ENCODE results near the gene GPAM.
"Not testable (repeated sequence)": the region's sequence is repeated elsewhere in the genome, so short reads cannot be mapped to it uniquely, and the experiment has no call there.

GPAM gene, protein sequence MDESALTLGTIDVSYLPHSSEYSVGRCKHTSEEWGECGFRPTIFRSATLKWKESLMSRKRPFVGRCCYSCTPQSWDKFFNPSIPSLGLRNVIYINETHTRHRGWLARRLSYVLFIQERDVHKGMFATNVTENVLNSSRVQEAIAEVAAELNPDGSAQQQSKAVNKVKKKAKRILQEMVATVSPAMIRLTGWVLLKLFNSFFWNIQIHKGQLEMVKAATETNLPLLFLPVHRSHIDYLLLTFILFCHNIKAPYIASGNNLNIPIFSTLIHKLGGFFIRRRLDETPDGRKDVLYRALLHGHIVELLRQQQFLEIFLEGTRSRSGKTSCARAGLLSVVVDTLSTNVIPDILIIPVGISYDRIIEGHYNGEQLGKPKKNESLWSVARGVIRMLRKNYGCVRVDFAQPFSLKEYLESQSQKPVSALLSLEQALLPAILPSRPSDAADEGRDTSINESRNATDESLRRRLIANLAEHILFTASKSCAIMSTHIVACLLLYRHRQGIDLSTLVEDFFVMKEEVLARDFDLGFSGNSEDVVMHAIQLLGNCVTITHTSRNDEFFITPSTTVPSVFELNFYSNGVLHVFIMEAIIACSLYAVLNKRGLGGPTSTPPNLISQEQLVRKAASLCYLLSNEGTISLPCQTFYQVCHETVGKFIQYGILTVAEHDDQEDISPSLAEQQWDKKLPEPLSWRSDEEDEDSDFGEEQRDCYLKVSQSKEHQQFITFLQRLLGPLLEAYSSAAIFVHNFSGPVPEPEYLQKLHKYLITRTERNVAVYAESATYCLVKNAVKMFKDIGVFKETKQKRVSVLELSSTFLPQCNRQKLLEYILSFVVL

DNA sequence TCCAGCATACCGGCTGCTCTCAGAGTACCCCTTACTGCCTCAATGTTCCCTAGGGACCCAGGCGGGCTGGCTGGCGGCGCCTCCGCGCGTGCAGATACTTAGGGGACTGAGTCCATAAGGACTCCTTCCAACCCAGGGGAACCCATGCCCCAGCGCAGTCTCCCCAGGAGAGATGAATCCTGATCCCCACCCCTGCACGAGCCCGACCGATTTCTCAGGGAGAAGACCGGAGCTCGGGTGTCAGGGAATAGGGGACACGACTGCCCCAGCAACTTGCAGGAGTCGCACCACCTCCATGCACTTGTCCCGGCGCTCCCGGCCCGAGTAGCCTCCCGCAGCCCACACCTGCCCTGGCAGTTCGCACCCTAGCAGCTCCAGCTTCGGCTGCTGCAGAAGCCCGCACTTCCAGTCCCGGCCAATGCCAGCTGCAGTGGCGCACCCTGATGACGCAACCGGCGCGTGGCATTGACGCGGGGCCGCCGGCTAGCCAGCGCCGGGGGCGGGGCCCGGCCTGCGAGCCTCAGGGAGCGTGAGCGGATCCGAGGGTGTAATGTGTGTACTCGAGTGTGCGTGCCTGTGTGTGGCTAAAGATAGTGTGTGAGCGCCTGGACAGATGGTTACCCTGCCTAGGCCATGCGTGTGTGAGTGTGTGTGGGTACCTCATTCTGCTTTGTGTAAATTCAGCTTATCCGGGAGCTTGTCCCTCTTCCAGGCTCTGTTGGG lies at the start of gene GPAM:
Gene GPAM (minus strand): TSS at position 437 of the 723 bp plus-strand sequence. CDS start 1,981 bp downstream, outside the sequence.
- DNase-seq, result peak; percentile 88 to 99

DNA sequence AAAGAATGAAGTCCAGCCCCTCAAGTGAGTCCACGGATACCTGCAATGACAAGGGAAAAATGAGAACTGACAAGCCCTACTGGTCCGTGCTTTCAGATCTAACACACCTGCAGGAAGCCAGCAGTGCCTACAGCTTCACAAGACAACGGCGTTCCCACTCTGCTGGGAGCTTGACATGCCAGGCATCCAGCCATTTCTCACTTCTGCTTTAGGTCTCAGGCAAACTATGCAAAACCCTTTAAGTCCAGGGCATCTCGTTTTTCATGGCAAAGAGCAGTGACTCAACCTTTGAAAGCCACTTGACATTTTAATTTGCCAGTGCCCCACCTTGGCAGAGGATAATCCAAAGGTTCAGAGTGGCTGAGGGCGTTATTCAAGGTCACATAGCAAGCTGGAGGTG lies 49.1 kb upstream of the GPAM start:
- DNase-seq, result no peak

DNA sequence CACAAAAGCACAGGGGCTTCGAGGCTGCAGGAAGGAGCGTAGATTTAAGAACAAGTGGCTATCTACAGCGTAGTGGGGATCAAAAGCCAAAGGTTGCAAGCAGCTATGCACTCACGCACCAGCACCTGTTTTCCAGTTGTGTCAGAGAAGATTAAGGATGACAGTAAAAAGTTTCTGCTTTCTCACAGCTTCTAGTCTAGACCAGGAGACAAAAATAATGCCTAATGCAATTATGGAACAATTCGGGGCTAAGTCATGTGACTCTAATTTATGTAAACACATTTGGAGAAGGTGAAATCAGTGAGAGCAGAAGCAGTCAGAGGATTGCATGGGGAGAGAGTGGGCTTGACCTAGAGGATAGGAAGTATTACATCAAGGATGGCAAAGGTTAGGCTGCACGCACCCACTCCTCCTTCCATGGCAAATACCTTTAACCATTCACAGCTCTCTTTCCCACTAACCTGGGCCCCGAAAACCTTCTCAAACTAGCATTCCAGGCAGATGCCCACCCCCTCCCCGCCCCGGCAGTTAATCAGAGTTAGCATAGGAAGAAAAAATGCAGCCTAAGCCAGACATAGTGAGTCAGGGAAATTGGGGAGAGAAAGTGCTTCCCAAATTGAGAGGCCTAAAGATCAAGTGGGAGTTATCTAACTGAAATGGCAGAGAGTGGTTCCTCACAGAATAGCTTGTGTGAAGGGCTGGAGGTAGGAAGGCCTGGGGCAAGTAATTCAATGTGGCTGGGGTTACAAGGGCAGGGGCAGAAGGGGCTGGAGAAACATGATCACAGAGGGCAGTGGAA lies 48.2 kb upstream of the GPAM start:
- peak in 1 of 2 donors; percentile 17 for DNase-seq

DNA sequence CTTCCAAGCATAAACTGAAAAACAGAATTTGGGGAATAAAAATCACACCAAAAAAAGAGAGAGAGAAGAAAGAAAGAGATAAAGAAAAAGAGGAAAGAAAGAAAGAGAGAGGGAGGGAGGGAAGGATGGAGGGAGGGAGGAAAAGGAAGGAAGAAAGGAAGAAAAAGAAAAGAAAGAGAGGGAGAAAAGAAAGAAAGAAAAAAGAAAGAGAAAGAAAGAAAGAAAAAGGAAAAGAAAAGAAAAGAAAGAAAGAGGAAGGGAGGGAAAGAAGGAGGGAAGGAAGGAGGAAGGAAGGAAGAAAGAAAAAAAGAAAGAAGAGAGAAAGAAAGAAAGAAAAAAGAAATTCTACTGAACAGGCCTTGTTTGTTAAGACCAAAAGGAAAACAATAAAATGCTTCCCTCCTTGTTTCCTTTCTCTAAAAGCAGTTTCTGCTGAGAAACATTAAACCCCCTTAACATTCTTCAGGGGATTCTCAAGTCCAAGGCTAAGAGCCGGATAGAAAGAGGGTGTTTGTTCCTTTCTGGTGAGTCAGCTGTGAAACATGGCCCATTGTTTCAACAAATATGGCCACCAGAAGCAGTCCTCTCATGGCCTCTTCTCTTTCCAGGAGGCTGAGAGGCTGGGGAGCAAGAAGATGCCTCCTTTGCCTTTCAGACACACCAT lies 46.9 kb upstream of the GPAM start:
- DNase-seq, result no peak

DNA sequence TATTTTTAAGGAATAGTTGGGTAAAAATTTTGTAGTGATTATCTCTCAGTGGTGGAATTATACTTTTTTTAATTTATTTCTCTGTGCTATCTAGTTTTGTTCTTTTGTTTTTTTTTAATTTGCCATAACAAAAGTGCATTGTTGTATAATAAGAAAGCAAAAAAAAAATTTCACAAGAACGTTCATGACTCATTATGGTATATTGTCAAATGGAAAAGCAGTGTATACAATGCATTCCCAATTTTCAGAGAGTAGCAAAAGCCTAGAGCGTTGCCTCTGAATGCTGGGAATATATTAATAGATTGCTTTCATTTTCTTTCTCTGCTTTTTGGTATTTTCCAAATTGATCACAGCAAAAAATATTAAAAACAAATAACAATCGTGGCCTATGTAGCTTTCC lies 46.3 kb upstream of the GPAM start:
- no peak for DNase-seq

DNA sequence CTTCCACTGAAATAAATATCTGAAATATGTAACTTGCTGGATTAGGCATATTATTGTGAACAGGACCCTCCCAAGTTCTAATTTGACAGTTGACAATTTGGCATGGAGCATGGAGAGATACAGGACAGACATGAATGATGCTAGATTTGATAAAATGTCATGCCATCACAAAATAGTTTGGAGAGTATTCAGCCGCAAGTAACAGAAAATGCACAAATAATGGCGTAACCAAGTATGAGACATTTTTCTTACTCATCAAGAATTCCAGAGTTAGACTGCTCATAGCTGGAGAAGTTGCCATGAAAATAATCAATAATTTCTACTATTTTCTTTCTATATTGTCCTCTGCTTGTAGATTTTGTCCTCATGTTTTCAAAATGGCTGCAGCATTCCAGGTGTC lies 45.5 kb upstream of the GPAM start:
- no peak for DNase-seq

DNA sequence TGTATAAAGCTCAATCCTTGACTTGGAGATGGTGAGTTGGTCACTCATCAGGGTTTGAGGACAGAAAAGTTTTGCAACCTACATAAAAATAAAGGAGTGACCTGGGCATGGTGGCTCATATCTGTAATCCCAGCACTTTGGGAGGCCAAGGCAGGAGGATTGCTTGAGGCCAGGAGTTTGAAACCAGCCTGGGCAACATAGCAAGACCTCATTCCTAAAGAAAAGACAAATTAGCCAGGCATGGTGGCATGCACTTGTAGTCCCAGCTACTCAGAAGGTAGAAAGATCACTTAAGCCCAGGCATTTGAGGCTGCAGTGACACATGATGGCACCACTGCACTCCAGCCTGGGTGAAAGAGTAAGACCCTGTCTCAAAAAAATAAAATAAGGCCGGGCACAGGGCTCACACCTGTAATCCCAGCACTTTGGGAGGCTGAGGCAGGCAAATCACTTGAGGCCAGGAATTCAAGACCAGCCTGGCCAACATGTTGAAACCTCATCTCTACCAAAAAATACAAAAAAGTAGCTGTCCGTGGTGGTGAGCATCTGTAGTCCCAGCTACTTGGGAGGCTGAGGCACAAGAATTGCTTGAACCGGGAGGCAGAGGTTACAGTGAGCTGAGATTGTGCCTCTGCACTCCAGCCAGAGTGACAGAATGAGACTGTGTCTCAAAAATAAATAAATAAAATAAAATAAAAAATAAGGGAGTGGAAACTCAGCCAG lies 45.0 kb upstream of the GPAM start:
- not testable (repeated sequence) for DNase-seq

DNA sequence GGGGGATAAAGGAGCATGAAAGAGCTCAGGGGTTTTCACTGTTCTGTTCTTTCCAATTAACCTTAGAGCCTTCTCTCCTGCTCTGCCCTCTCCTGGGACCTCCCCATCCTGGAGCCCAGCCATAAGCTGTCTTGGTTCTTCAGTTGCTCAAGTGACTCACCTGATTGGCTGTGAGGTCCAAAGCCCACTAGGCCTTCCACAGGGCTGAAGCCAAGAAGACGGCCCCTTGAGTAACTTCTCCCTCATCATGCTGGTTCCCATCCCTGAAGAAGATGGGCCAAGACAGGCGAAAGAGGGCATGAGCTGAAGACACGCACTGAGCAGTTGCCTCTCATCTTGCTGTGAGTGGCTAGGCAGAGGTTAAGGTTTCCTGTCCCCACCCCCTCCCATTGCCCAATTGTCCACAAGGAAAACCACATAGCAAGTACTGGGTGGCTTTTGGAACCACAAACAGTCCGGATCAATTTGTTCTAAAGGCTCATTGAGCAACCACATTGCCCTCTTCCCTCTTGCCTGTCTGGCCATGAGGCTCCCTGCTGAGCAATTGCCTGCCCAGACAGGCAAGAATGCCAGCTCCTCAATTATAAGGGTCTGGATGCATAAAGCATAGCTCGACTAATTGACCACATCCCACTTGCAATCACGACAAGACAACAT lies 43.9 kb upstream of the GPAM start:
- no peak for DNase-seq

DNA sequence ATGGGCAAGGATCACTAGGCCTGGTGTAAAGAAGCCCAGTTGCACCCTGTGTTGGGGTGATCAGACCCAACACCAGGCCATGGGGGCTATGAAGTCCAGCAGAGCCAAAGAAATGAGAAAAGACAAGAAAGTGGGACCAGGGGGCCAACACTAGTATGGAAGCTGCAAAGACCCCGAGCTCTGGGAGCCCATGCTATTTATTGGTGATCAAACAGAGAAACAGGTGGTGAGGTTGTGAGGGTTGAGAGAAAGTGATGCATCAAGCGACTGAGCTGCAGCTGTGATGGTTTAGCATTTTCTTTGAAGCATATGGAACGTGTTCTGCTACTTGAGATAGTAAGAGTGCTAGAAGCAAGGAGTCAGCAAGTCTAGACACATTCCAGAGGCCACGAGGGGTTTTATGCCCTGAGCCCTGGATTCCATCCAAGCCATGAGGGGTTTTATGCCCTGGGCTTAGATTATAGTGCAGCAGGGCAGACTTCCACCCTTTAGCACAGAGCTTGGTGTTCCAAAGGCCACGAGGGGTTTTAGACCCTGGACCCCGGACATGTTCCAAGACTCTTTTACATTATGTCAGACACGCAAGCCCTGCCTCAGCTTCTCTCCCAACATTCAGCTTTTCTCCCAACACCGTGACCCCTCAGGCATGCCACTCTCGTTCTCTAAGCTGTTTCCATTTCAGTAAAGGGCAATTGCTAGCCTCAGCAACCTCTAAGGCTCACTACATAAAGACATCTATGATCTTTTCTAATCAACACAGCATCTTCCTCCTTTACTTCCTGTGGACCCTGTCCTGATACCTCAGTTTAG lies 43.1 kb upstream of the GPAM start:
- no peak for DNase-seq

DNA sequence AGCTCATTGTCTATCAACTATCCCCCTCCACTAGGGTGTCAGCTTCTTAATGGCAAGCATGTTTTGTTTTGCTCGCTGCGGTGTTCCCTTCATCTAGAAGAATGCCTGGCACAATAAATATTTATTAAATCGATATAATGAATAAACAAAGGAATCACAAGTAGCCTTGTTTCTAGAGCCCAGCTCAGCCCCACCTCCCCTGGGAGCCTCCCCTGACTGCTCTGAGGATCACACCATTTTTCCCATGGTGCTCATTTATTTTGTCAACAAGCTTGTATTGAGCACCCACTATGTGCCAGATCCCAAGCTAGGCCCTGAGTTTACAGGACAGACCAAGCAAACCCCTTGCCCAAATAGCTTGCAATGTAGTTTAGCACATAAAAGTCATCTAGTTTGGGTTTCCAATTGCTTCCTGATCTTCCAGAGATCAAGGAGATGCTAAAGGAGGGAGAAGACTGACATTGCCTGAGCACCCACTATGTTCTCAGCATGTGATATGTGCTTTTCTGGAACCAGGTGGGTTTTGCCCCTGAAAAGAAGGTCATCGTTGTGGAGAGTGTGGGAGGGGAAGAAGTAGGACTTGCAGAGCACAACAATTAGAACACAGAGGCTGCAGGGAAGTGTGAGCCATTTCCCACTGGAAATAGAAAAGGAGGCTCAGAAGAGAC lies 42.3 kb upstream of the GPAM start:
- DNase-seq, result no peak

DNA sequence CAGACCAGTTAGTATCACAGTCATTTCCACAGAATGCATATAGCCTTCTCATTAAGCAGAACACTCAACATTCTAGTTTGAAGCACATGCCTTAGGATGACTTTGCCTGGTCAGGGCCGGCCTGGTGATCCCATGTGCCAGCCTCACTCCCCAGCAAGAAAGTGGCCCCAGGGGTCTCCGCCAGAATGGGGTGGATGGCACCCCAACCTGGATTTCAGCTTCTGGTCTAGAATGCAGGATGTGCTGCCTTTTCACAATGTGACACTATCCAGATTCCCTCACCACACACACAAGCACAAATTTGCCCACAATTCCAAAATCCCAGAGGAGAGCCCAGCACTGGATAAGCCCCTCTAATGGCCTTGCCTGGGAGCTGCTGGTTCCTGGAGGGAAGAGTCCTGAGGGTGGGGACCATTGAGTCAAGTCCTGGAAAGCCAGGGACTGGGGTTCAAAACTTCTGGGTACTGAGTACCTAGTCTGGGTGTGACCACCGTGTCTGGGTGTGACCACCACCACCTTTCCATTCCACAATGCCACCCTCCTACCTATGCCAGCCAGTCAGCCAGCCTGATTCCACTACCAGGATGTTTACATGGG lies 41.5 kb upstream of the GPAM start:
- DNase-seq, result no peak

DNA sequence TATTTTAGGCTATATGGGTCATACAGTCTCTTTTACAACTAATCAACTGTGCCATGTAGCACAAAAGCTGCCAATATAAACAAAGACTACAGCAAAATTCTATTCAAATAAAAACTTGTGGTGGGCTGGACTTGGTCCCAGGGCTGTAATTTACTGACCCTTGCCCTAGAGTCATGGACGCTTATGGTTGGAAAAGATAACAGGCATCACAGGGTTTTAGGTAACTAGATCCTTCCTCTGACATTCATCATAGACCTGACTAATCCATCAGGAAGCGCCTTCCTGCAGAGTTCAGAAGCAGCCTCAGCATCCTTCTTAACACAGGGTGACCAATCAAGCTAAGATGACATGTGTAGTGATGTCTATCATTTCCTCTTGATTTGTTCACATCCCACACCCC lies 40.2 kb upstream of the GPAM start:
- DNase-seq, result no peak

DNA sequence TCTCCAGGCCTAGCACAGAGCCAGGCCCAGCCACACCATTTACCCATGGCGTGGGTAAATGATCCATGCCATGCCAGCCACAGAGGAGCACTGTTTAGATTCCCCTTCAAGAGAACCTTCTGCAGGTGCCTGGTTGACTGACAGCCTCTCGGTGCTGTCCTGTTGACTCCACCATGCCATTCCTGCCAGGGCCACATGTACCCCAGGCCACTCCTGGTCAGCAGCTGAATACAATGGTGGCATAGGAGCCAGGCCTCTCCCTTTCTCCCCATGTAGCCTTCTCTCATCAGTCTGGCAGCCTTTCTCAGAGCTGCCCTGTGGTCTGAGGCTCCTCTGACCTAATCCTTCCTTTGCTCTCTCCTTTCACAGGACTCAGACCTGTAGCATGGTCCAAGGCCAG lies 39.2 kb upstream of the GPAM start:
- DNase-seq, result no peak

DNA sequence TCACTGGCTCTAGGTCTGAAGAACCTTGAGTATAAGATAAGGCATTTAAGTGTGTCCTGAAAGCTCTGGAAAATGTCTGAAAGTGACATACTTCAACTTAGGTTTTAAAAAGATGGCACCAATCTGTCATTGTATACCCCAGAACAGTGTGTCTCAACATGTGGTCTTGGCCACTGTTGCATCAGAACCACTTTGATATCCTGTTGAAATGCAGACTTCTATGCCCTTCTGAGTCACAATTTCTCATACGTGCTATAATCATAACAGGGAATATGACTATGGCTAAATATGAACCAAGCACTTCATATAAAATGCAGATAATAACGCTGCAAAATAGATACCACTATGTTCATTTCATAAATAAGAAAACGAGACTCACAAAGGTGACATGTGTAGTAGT lies 38.0 kb upstream of the GPAM start:
- DNase-seq, result no peak

DNA sequence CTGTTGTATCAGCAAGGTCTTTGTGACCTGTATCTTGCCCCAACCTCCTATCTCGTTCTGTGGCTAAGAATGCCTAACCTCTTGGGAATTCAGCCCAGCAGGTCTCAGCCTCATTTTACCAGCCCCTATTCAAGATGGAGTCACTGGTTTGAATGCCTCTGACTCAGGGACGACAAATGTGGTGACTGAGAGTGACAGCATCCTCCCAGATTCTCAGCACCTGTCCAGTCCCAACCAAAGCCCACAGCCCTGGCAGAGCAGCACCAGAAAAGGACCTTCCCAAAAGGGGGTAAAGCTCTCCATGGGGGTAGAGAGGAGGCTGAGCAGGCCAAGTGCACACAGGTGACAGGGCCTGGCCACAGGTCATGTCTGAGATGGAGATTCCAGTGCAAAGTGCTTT lies 35.4 kb upstream of the GPAM start:
- no peak for DNase-seq

DNA sequence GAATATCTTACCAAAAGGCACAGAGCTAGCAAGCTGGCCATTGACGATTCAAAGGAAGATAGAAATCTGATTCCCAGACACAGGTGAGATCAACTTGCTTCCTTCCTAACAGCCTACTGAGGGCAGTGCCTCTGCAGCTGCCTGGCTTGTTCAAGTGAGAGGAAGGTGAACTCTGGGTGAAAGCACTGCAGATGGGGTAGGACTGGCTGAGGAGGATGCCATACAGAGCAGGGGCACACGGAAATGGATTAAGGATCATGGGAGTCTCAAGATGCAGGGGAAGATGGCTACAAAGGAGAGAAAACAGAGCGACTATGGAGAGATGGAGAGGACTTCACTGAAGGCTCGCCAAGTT lies 34.4 kb upstream of the GPAM start:
- DNase-seq, result no peak

DNA sequence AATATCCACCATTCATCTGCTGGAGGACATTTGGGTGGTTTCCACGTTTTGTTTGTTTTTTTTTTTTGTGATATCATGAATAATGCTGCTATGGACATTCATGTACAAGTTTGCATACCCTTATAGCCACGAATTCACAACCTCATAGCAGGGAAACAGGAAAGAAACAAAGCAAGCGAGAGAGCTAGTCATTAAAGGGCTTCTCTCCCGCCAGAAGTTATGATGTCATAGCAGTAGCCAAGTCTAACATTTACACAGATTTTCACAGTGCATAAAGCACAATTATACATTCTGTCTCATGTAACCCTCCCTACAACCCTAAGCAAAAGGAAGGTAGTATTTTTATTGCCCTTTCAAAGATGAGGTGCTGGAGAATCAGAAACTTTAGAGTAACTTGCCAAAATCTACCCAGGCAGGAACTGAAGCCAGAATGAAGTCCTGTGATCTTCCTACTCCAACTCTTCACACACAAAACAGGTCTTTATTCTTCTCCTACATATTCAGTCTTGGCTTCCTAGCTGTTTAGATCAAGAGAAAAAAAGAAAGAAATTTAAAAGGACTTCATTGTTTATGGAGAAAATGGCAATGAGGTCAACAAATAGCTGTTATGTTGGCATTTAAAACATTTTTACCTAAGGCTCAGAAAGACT lies 33.9 kb upstream of the GPAM start:
- no peak for DNase-seq

DNA sequence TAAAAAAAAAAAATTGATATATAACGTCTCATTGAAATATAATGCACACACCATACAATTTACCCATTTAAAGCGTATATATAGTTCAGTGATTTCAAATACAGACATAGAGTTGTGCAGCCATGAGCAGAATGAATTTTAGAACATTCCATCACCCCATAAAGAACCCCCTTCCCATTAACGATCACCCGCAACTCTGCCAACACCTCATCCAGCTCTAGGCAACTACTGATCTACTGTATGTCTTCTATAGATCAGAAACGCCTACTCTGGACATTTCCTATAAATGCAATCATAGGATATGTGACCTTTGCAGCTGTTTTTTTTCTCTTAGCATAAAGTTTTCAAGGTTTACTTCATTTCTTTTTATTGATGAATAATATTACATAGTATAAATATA lies 33.4 kb upstream of the GPAM start:
- DNase-seq, result no peak

DNA sequence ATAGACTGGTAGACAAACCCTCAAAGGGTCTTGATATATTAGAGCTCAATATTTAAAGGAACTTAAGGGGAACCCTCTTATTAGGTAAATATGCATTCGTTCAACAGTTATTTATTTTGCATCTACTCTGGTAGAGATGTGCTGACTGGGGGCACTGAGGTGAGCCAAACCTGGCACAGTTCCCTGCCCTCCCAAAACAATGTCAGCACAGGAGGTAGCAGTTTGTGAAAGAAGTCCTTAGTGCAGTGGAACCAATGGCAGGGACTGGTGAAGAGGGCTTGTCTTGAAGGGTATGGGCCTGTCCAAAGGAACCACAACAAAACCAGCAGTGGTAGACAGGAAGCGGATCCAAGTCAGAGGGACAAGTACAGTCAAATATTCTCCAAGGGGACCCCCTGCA lies 32.6 kb upstream of the GPAM start:
- DNase-seq, result no peak
